KOPT-K1 (cell line): ENCODE measurements around the gene PDZRN3.

Experiments used
- H3K27ac ChIP-seq: fragments of 200-600 bp; sonication (generic); 2 replicates; pipeline ENCODE4 v1.5.1; 2016; ENCODE audit warnings: antibody characterized with exemption, mild to moderate bottlenecking, low read depth, low read length; ENCODE audit not compliant: poor library complexity, severe bottlenecking
- H3K36me3 ChIP-seq: fragments of 200-600 bp; sonication (generic); 2 replicates; pipeline ENCODE4 v1.5.1; 2017; ENCODE audit warnings: antibody characterized with exemption, mild to moderate bottlenecking, low read length, moderate library complexity; ENCODE audit not compliant: insufficient read depth
- H3K9me3 ChIP-seq: fragments of 200-600 bp; sonication (generic); 2 replicates; pipeline ENCODE4 v1.5.1; 2017; ENCODE audit warnings: antibody characterized with exemption, low read length, mild to moderate bottlenecking; ENCODE audit not compliant: insufficient read depth, poor library complexity, severe bottlenecking

Gene PDZRN3

GRCh38 chr3:73511571-73512525 is 112.9 kb downstream of the PDZRN3 start:
- no peaks in the 10 kb centered on the region for H3K9me3 ChIP-seq
- H3K36me3 ChIP-seq: no peaks in the 10 kb centered on the region
- H3K27ac ChIP-seq: no peak overlapping the region

GRCh38 chr3:73510784-73511183 is 114.0 kb downstream of the PDZRN3 start:
- Histone ChIP-seq H3K36me3 (no peaks in the 10 kb centered on the region), H3K9me3 (no peaks in the 10 kb centered on the region), H3K27ac (no peak overlapping the region)

GRCh38 chr3:73510334-73510733 is 114.4 kb downstream of the PDZRN3 start:
- no peaks in the 10 kb centered on the region for H3K9me3 ChIP-seq
- no peaks in the 10 kb centered on the region for H3K36me3 ChIP-seq
- no peak overlapping the region for H3K27ac ChIP-seq

- Histone ChIP-seq H3K36me3 (no peaks in the 10 kb centered on the region), H3K9me3 (no peaks in the 10 kb centered on the region), H3K27ac (no peak overlapping the region)
Measured at GRCh38 chr3:73509816-73510215, 114.9 kb downstream of the PDZRN3 start.

GRCh38 chr3:73509066-73509465 is 115.7 kb downstream of the PDZRN3 start:
- no peaks in the 10 kb centered on the region for H3K36me3 ChIP-seq
- no peaks in the 10 kb centered on the region for H3K9me3 ChIP-seq
- no peak overlapping the region for H3K27ac ChIP-seq

- no peak overlapping the region for H3K27ac ChIP-seq
- H3K9me3 ChIP-seq: no peaks in the 10 kb centered on the region
- no peaks in the 10 kb centered on the region for H3K36me3 ChIP-seq
Measured at GRCh38 chr3:73508330-73508954, 116.3 kb downstream of the PDZRN3 start.

- H3K9me3 ChIP-seq: no peaks in the 10 kb centered on the region
- H3K36me3 ChIP-seq: no peaks in the 10 kb centered on the region
- no peak overlapping the region for H3K27ac ChIP-seq
Measured at GRCh38 chr3:73504852-73505251, 119.9 kb downstream of the PDZRN3 start.

GRCh38 chr3:73504239-73504638 is 120.5 kb downstream of the PDZRN3 start:
- Histone ChIP-seq H3K36me3 (no peaks in the 10 kb centered on the region), H3K27ac (no peak overlapping the region)

GRCh38 chr3:73503781-73504180 is 121.0 kb downstream of the PDZRN3 start:
- no peak overlapping the region for H3K27ac ChIP-seq
- no peaks in the 10 kb centered on the region for H3K36me3 ChIP-seq
- no peaks in the 10 kb centered on the region for H3K9me3 ChIP-seq

More at GRCh38 chr3:73504239-73504638, 120.5 kb downstream of the PDZRN3 start:
- no peaks in the 10 kb centered on the region for H3K9me3 ChIP-seq

- H3K9me3 ChIP-seq: no peaks in the 10 kb centered on the region
- no peak overlapping the region for H3K27ac ChIP-seq
- H3K36me3 ChIP-seq: no peaks in the 10 kb centered on the region
Measured at GRCh38 chr3:73502609-73503583, 121.8 kb downstream of the PDZRN3 start.

GRCh38 chr3:73500321-73500720 is 124.4 kb downstream of the PDZRN3 start:
- Histone ChIP-seq H3K27ac (no peak overlapping the region), H3K9me3 (no peaks in the 10 kb centered on the region), H3K36me3 (no peaks in the 10 kb centered on the region)

- H3K36me3 ChIP-seq: no peaks in the 10 kb centered on the region
- H3K9me3 ChIP-seq: no peaks in the 10 kb centered on the region
- no peak overlapping the region for H3K27ac ChIP-seq
Measured at GRCh38 chr3:73499787-73500186, 125.0 kb downstream of the PDZRN3 start.

- H3K36me3 ChIP-seq: no peaks in the 10 kb centered on the region
- no peak overlapping the region for H3K27ac ChIP-seq
- H3K9me3 ChIP-seq: no peaks in the 10 kb centered on the region
Measured at GRCh38 chr3:73498764-73499622, 125.7 kb downstream of the PDZRN3 start.
